ENCODE measurements around the gene LYRM1.
"Not testable (repeated sequence)": the region's sequence is repeated elsewhere in the genome, so short reads cannot be mapped to it uniquely, and the experiment has no call there.

LYRM1 gene

GRCh38 chr16:20937736-20938135, 37.2 kb downstream of the LYRM1 start:
- DNase-seq (ENCODE audit: low read depth) = no peak

- DNase-seq (ENCODE audit: low read depth) = no peak
Measured at GRCh38 chr16:20938426-20938825, 37.9 kb downstream of the LYRM1 start.

- no peak for DNase-seq (ENCODE audit: low read depth)
Measured at GRCh38 chr16:20939611-20940010, 39.0 kb downstream of the LYRM1 start.

- no peak for DNase-seq (ENCODE audit: low read depth)
Measured at GRCh38 chr16:20940871-20941635, 40.5 kb downstream of the LYRM1 start.

- DNase-seq (ENCODE audit: low read depth) = no peak
Measured at GRCh38 chr16:20941636-20941926, 41.0 kb downstream of the LYRM1 start.

- no peak for DNase-seq (ENCODE audit: low read depth)
Measured at GRCh38 chr16:20942256-20942655, 41.7 kb downstream of the LYRM1 start.

GRCh38 chr16:20944861-20945574, 44.4 kb downstream of the LYRM1 start:
- no peak for DNase-seq (ENCODE audit: low read depth)

- not testable (repeated sequence) for DNase-seq (ENCODE audit: low read depth)
Measured at GRCh38 chr16:20945575-20945875, 45.0 kb downstream of the LYRM1 start.

- no peak for DNase-seq (ENCODE audit: low read depth)
Measured at GRCh38 chr16:20946015-20946629, 45.6 kb downstream of the LYRM1 start.

GRCh38 chr16:20948444-20948843, 47.9 kb downstream of the LYRM1 start:
- DNase-seq (ENCODE audit: low read depth) = no peak

GRCh38 chr16:20949660-20950059, 49.1 kb downstream of the LYRM1 start:
- no peak for DNase-seq (ENCODE audit: low read depth)

- no peak for DNase-seq (ENCODE audit: low read depth)
Measured at GRCh38 chr16:20950294-20950693, 49.7 kb downstream of the LYRM1 start.

GRCh38 chr16:20952139-20952920, 51.8 kb downstream of the LYRM1 start:
- DNase-seq (ENCODE audit: low read depth) = no peak

- DNase-seq (ENCODE audit: low read depth) = no peak
Measured at GRCh38 chr16:20954574-20954973, 54.0 kb downstream of the LYRM1 start.

- DNase-seq (ENCODE audit: low read depth) = no peak
Measured at GRCh38 chr16:20956319-20956718, 55.7 kb downstream of the LYRM1 start.

- DNase-seq (ENCODE audit: low read depth) = no peak
Measured at GRCh38 chr16:20957153-20957552, 56.6 kb downstream of the LYRM1 start.

GRCh38 chr16:20960899-20961298, 60.3 kb downstream of the LYRM1 start:
- no peak for DNase-seq (ENCODE audit: low read depth)

- DNase-seq (ENCODE audit: low read depth) = no peak
Measured at GRCh38 chr16:20968765-20969164, 68.2 kb downstream of the LYRM1 start.

- DNase-seq (ENCODE audit: low read depth) = no peak
Measured at GRCh38 chr16:20969386-20969785, 68.8 kb downstream of the LYRM1 start.

- no peak for DNase-seq (ENCODE audit: low read depth)
Measured at GRCh38 chr16:20971401-20971800, 70.8 kb downstream of the LYRM1 start.

GRCh38 chr16:20973201-20973600, 72.6 kb downstream of the LYRM1 start:
- DNase-seq (ENCODE audit: low read depth) = not testable (repeated sequence)
